Left forelimb (tissue), 1 donor: Measurements from ENCODE around the gene CUBN.
"Not testable (repeated sequence)": the region's sequence is repeated elsewhere in the genome, so short reads cannot be mapped to it uniquely, and the experiment has no call there.

Experiments used
- DNase-seq: peaks from one replicate; pipeline ENCODE4 v3.0.0-alpha.2; 2018; ENCODE audit warnings: low spot score

Gene CUBN

DNA sequence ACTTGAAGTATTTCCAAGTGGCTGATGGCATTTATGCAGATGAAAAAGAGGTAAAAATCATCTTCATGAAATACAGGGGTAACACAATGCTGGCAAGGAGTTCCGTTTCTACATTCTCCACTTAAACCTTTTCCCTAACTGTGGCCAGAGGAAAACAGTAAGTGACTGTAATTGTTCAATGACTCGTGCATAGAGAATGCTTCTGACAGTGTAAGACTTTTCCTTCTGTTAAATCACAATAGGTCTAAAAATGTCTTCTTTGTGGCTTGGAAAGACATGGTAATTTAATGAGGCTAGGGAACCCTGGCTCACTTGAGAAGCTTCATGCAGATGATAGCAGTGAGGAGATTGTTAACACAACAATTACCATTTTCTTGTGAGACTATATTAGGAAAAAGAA is 262.1 kb downstream of the CUBN start:
- no peak for DNase-seq

- DNase-seq: no peak
These were observed 262.9 kb downstream of the CUBN start for GRCh38 chr10:16866541-16867275.

DNA sequence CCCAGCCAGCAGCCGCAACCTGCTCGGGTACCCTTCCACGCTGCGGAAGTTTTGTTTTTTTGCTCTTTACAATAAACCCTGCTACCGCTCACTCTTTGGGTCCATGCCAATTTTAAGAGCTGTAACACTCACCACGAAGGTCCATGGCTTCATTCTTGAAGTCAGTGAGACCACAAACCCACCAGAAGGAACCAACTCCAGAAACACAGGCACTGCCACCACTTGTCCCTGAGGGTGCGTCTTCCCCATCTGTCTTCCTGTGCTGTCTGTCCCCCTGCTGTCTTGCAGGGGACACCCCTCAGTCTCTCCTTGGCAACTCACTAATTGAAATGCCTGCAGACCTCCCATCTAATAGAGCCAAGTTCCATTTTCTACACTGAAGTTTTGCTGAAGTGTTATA is 263.8 kb downstream of the CUBN start:
- no peak for DNase-seq

- DNase-seq: no peak
These were observed 265.8 kb downstream of the CUBN start for GRCh38 chr10:16863766-16864165.

DNA sequence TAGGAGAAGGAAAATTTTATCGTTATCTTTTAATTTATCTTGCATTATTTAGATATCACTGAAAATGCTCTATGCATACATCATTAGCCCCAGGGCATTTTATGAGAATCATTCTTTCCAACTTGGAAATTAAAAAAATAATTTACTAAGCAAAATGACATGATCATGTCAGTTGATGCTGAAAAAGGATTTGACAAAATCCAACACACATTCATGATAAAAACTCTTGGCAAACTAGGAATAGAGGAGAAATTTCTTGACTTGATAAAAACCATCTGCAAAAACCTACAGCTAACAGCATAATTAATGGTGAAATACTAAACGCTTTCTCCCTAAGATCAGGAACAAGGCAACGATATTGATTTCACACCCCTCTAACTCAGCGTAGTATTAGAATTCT is 272.2 kb downstream of the CUBN start:
- no peak for DNase-seq

GRCh38 chr10:16856567-16856966 is 273.0 kb downstream of the CUBN start:
- DNase-seq: no peak

DNA sequence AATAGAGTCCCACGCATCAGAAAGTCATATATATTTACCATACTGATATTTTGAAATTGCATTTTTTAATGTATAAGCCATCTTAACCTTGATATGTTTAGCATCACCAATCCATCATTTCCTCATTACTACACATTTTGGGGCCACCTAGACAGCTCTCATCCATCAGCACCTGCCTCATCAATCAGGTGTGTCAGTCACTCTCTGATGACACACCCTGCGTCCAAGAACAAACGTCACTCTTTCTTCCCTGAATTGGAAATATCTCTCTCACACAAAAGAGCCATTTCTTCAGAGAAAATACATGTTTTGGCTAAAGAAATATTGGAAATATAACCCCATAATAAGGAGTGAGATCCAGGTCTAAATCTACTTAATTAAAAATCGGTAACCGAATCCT is 273.5 kb downstream of the CUBN start:
- DNase-seq: no peak

DNA sequence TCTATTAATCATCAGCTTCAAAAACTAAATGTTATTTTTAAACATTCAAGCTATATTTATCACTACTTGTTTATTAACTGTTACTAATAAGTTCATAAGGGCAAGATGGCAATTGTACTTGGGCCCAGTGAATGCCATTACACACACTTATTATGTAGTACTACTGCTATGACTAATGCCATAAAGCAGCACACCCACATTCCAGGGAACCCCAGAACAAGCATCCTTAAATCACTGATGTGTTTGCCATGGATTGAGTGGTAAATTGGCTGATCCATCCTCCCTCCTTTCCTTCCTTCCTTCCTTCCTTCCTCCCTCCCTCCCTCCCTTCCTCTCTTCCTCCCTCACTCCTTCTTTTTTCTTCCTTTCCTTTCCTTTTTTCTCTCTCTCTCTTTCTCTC is 275.0 kb downstream of the CUBN start:
- no peak for DNase-seq

- DNase-seq: no peak
These were observed 275.8 kb downstream of the CUBN start for GRCh38 chr10:16853809-16854208.

DNA sequence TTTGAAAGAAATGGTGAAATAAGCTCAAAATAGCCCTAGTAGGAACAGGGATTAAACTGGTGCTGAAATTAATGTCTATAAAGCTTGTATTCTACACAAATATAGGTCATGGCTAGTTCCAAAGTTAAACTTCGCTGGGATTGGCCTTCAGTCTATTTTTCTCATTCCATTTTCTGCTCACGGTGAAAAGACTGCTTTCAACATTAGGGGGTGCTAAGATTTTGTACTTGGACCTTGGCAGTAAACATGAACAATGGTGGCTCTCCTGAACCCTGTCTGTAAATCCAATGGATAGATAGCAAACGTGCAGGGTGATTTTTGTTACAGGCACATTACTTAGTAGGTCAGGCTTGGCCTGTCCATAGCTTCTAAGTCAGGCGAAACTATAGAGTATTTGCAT is 276.4 kb downstream of the CUBN start:
- no peak for DNase-seq

GRCh38 chr10:16852624-16853023 is 277.0 kb downstream of the CUBN start:
- DNase-seq: no peak

DNA sequence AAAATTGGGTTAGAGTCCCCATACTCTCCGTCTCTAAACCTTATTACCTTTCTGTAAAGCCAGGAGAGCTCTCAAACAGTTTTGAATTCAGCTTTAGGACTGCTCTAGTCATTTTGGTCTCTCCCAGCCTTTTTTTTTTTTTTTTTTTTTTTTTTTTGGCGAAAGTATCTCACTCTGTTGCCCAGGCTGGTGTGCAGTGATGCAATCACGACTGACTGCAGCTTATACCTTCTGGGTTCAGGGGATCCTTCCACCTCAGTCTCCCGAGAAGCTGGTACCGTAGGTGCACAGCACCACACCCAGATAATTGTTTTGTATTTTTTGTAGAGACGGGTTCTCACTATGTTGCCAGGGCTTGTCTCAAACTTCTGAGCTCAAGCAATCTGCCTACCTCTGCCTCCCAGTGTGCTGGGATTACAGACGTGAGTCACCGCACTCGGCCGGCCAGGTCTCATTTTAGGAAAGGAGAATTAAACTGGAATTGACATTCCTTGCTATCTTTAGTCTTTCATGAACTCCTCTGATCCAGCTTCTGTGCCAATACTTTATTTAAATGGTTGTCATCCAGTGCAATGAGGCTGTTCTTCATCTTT is 281.0 kb downstream of the CUBN start:
- no peak for DNase-seq

GRCh38 chr10:16847644-16848043 is 282.0 kb downstream of the CUBN start:
- no peak for DNase-seq

GRCh38 chr10:16845248-16845647 is 284.4 kb downstream of the CUBN start:
- DNase-seq: no peak

GRCh38 chr10:16843252-16843870 is 286.2 kb downstream of the CUBN start:
- no peak for DNase-seq

DNA sequence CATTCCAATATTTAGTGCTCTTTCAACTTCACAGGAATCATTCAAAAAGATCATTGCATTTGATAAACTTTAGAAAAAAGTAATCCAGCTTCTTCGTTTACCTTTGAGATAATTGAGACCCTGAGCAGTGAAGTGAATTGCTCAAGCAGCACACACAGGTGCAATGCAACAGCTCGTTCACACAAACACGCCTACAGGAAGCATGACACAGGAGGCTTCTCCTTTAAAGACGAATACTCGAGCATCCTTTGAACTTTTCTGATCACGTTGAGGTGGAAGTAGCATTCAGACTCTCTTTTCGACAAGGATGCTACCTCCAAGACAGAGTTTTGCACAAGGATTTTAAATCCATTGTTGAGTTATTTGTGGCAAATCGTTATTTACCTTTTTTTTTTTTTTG is 294.4 kb downstream of the CUBN start:
- no peak for DNase-seq

- no peak for DNase-seq
These were observed 297.1 kb downstream of the CUBN start for GRCh38 chr10:16832351-16833080.

DNA sequence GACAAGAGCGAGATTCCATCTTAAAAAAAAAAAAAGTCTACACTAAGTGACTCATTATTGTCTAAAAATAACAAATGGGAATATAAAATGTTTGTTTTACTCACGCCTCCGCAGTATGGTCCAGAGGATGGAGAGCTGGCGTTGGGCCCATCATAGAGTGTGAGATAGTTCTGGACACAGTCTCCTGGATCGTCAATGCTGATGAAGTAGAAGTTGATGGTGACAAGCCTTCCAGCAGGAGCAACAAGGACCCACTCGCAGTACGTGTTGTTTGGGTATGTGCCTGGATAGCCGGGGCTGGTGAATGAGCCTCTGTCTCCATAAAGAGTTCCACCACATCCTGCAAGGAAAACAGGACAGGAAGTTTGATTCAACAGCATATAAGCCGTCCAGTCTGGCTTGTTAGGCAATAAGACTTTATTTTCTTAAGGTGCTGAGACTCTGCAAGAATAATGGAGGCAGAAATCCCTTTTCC is 300.9 kb downstream of the CUBN start:
- no peak for DNase-seq

GRCh38 chr10:16828114-16828568 is 301.5 kb downstream of the CUBN start:
- peak; percentile 71 for DNase-seq

DNA sequence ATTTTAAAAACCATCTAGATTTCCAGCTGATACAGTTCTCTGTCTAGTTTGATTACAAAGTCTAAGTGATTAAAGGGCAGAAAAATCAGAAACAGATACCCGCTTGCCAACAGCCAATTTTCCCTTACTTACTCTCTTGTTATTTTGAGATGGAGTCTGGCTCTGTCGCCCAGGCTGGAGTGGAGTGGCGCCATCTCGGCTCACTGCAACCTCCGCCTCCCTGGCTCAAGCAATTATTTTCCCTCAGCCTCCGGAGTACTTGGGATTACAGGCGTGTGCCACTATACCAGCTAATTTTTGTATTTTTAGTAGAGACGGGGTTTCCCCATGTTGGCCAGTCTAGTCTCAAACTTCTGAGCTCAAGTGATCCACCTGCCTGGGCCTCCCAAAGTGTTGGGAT is 302.1 kb downstream of the CUBN start:
- not testable (repeated sequence) for DNase-seq

GRCh38 chr10:16822726-16823360 is 306.8 kb downstream of the CUBN start:
- no peak for DNase-seq

GRCh38 chr10:16822027-16822426 is 307.6 kb downstream of the CUBN start:
- DNase-seq: no peak
